ENCODE measurements around the gene ATP6V1E1.

DNA sequence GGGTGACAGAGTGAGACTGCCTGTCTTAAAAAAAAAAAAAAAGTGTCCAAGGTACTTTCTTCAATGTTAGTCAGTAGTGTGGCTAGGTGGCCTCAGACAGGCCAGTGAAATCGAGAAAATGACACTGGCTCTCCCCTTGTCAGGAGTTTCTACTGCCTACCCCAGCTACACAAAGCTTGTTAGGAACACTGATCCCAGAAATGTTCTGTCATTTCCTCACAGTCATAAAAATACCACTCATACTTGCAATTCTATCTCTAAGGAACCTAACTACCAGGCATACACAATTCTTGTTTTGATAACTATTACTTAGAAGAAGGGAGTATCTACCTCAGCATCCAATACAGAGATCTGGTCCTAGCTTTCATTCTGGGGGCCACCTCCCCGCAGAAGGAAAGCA is 31.3 kb downstream of the ATP6V1E1 start:
- TF ChIP-seq, protein P1, sequence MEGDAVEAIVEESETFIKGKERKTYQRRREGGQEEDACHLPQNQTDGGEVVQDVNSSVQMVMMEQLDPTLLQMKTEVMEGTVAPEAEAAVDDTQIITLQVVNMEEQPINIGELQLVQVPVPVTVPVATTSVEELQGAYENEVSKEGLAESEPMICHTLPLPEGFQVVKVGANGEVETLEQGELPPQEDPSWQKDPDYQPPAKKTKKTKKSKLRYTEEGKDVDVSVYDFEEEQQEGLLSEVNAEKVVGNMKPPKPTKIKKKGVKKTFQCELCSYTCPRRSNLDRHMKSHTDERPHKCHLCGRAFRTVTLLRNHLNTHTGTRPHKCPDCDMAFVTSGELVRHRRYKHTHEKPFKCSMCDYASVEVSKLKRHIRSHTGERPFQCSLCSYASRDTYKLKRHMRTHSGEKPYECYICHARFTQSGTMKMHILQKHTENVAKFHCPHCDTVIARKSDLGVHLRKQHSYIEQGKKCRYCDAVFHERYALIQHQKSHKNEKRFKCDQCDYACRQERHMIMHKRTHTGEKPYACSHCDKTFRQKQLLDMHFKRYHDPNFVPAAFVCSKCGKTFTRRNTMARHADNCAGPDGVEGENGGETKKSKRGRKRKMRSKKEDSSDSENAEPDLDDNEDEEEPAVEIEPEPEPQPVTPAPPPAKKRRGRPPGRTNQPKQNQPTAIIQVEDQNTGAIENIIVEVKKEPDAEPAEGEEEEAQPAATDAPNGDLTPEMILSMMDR (IDR thresholded peaks at IDR 0.05), result no peak
- TF ChIP-seq POLR2A (IDR thresholded peaks at IDR 0.05), result no peak
